ENCODE data around the gene DUT.

GRCh38 chr15:48352474-48353072 is 21.3 kb downstream of the DUT start:
- TF ChIP-seq CTCF (IDR thresholded peaks at IDR 0.05; ENCODE audit: insufficient read depth, low read length, poor library complexity, severe bottlenecking) (peak; percentile 89), EZH2phosphoT487 (conservative IDR thresholded peaks at IDR 0.05; ENCODE audit: low read length) (no peak)
